NOMO-1 treated with dmso at 0.1 percent for 144 hours (cell line): ENCODE results near the gene UBAC1.

Experiments used
- DNase-seq: peaks from one replicate; lab custom pipeline; 2025; ENCODE audit not compliant: unreplicated experiment; lab: John Stamatoyannopoulos, UW

Gene UBAC1

DNA sequence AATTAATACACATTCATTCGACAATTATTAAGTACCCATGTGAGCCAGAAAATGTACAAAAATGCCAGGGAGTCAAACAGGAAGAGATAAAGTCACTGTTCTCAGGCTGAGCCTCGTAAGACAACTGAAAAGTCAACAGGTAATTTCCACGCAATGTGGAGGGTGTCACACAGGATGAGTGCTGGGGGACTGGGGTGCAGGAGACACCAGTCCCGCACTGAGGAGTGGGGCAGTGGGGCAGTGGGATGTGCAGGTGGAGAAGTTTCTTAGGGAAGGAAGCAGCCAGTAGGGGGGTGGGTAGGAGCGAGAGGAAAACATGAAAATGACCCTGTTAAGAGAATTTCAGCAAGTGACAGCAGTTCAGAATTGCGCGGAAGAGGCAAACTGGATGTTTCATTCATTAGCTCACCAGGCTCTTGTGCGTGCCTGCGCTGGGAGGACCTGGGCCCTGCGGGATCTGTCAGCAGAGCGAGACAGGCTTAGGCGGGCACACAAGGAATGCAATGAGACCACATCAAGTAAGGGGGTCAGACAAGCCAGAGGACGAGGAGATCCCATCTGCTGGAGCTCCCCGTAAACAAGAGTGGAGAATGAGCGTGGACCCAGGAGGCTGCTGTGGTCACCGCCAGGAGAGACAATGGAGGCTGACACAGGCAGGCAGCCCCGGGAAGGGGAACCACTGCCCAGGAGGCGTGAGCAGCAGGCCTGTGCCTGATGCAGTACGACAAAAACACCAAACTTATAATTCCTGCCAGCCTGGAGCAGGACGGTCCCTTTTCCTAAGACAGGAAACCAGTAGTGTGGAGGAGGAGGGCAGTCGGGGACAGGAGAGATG is 74.8 kb downstream of the UBAC1 start:
- no peak for DNase-seq

DNA sequence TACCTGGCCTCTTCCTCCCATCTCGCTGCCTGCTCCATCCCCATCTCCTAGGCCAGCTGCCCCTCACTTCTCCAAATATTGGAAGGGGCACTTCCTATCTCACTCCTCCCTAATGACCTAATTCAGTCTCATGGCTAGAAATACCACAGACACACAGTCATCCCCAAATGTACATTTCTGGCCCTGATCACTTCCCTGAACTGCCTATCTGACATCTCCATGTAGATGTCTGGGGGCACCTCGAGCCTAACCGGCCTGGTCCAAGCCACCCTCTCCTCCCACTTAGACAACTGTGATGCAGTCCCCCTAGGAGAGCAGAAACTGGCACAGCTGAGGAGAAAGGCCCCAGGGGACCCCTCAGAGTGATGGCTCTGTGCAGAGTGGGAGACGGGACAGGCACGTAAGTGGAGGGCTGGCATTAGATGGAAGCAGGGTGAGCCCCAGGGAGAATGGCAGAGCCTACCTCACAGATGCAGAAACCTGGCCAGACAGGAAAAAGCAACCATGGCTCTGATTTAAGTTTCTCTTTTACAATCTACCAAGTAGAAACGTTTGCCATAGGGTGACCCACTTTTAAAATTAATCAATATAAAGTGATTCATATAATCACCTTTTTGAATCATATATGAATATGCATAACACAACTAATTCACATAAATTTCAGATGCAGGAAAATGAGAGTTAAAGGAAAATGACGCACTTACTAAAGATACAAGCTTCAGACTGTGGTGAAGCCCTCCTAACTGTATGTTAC is 75.9 kb downstream of the UBAC1 start:
- DNase-seq: no peak

DNA sequence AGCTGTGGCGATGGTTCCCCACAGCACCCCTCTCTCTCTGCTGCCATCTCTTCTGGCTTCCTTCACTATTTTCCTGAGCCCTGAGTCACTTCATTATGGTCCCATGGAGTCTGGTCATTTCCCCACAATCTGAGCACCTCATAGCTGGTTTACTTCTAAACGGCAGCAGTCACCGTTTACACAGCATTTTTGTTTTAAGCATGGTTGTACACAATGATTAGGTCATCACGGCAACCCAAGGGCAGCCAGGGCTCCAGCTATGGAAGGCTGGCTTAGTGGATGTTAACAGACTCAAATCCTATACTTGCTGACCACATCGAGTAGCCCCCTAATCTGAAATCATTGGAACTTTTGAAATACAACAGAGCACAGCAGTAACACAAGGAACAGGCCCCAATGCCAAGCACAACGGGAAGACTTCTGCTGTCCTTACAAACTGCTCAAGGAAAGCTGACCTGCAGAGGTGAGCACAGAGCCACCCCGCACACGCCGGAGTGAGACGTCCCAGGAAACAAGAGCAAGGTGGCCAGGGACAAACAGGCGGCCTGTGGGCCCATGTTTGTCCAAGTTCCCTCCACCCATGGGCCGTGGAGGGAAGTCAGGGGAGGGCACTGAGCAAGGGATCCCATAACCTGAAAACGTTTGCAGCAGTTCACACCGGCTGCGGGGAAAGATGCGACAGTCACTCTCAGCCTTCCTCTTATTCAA is 76.7 kb downstream of the UBAC1 start:
- DNase-seq: no peak

DNA sequence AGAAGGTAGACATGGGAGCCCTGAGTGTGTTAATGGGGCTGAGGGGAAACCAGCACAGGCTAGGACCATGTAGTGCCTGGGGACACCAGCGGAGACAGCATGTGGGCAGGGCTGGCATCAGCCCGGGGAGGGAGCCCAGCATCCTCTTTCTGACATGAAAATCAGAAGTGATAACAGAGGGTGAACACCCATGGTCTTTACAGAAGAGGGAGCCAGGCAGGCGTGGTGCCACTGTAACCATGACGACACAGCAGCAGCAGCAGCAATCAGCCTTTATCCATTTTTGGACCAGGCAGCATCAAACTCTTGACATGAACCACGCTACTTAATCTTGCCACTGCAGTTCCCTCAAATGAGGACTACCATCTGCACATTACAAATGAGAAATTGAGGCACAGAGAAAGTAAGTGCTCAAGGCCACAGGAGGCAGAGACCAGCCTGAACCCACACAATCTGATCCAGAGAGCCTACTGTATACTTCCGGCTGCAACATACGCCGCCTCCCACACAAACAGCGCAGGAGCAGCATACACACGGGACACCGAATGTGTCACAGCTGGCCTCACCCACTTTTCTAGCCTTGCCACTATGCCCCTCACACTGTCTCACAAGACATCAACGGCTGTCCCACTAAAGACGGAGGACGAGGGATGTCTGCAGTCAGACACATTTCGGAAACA is 77.6 kb downstream of the UBAC1 start:
- DNase-seq: no peak
